GM18951 (cell line): Measurements from ENCODE around the gene C4BPA.

ENCODE experiments used
- POLR2A ChIP-seq: IDR thresholded peaks from 4 replicates; pipeline ENCODE4 v1.6.1; 2011; ENCODE audit warnings: mild to moderate bottlenecking; ENCODE audit not compliant: insufficient read length, insufficient read depth; ENCODE audit errors: extremely low read depth
- in situ Hi-C: fragments of 300-500 bp; cut with MboI; formaldehyde crosslinking; loops from one replicate; pipeline ENCODE4 v1.12.0; 2022; ENCODE audit warnings: low sequenced_read_pairs, mixed read lengths, inconsistent platforms; ENCODE audit not compliant: unreplicated experiment

The C4BPA gene

GRCh38 chr1:207155028-207155427 is 51.0 kb downstream of the C4BPA start:
- TF ChIP-seq POLR2A = no peak
- in situ Hi-C loops = no loop called here

GRCh38 chr1:207156095-207156494 is 52.1 kb downstream of the C4BPA start:
- no peak for TF ChIP-seq POLR2A
- in situ Hi-C loops = no loop called here

GRCh38 chr1:207156826-207157225 is 52.8 kb downstream of the C4BPA start:
- no peak for TF ChIP-seq POLR2A
- in situ Hi-C loops = no loop called here

GRCh38 chr1:207164086-207164485 is 60.1 kb downstream of the C4BPA start:
- in situ Hi-C loops = no loop called here
- TF ChIP-seq POLR2A = no peak

- no peak for TF ChIP-seq POLR2A
- in situ Hi-C loops = no loop called here
Measured at GRCh38 chr1:207172321-207172720, 68.3 kb downstream of the C4BPA start.

GRCh38 chr1:207172885-207173284 is 68.9 kb downstream of the C4BPA start:
- in situ Hi-C loops = no loop called here
- no peak for TF ChIP-seq POLR2A

GRCh38 chr1:207173396-207173795 is 69.4 kb downstream of the C4BPA start:
- in situ Hi-C loops = no loop called here
- TF ChIP-seq POLR2A = no peak

GRCh38 chr1:207174913-207175312 is 70.9 kb downstream of the C4BPA start:
- no peak for TF ChIP-seq POLR2A
- in situ Hi-C loops = no loop called here

- TF ChIP-seq POLR2A = no peak
- in situ Hi-C loops = no loop called here
Measured at GRCh38 chr1:207179036-207179435, 75.0 kb downstream of the C4BPA start.

GRCh38 chr1:207181847-207182246 is 77.8 kb downstream of the C4BPA start:
- no peak for TF ChIP-seq POLR2A

GRCh38 chr1:207186503-207186902 is 82.5 kb downstream of the C4BPA start:
- in situ Hi-C loops = no loop called here
- no peak for TF ChIP-seq POLR2A

More at GRCh38 chr1:207181847-207182246, 77.8 kb downstream of the C4BPA start:
- in situ Hi-C loops = no loop called here

- in situ Hi-C loops = no loop called here
- TF ChIP-seq POLR2A = no peak
Measured at GRCh38 chr1:207188901-207189300, 84.9 kb downstream of the C4BPA start.

- in situ Hi-C loops = no loop called here
Measured at GRCh38 chr1:207191061-207191460, 87.0 kb downstream of the C4BPA start.

GRCh38 chr1:207191776-207192175 is 87.7 kb downstream of the C4BPA start:
- TF ChIP-seq POLR2A = no peak
- in situ Hi-C loops = no loop called here

More at GRCh38 chr1:207191061-207191460, 87.0 kb downstream of the C4BPA start:
- TF ChIP-seq POLR2A = no peak

- no peak for TF ChIP-seq POLR2A
- in situ Hi-C loops = no loop called here
Measured at GRCh38 chr1:207194197-207194596, 90.2 kb downstream of the C4BPA start.
